ENCODE measurements around the gene PTTG1.

The PTTG1 gene

GRCh38 chr5:160470437-160471361 lies 49.0 kb downstream of the PTTG1 start:
- Histone ChIP-seq H3K4me2 (ENCODE audit: insufficient read depth, low read length, poor library complexity, severe bottlenecking) (no peak overlapping the region), H2AK5ac (ENCODE audit: low read depth, low read length) (no peak overlapping the region), H3K79me1 (ENCODE audit: low read depth, low read length) (no peaks in the 10 kb centered on the region), H3K14ac (ENCODE audit: low read length) (no peak overlapping the region), H3K4me1 (ENCODE audit: control insufficient read depth in 2 of 2, insufficient read depth in 1 of 2, low read depth in 1 of 2, low read length in 2 of 2) (no peaks in the 10 kb centered on the region), H2BK120ac (ENCODE audit: low read depth, low read length) (no peak overlapping the region), H4K91ac (ENCODE audit: low read depth, low read length, poor library complexity) (no peak overlapping the region), H3K18ac (ENCODE audit: low read length) (no peak overlapping the region), H3K36me3 (replicated peaks in 1 of 2; ENCODE audit: control insufficient read depth in 2 of 2, insufficient read depth in 2 of 2, low read length in 2 of 2) (no peaks in the 10 kb centered on the region), H2BK5ac (ENCODE audit: low read length) (no peak overlapping the region), H2BK15ac (ENCODE audit: low read length) (no peak overlapping the region), H3K9me3 (replicated peaks in 1 of 2; ENCODE audit: control insufficient read depth in 2 of 2, insufficient read depth in 1 of 2, low read depth in 1 of 2, low read length in 2 of 2) (no peaks in the 10 kb centered on the region), H2BK12ac (ENCODE audit: low read length) (no peak overlapping the region), H2AFZ (ENCODE audit: low read length) (no peak overlapping the region), H3K27ac (replicated peaks; ENCODE audit: low read length) (no peak overlapping the region), H3K4me3 (ENCODE audit: low read length in 2 of 2) (no peak overlapping the region), H3K9ac (ENCODE audit: low read depth, low read length, poor library complexity) (no peak overlapping the region), H3K27me3 (ENCODE audit: control insufficient read depth in 3 of 3, insufficient read depth in 3 of 3, low read depth in 1 of 3, low read length in 3 of 3) (peaks cover 0 to 2% (median 0%) of the 10 kb centered on the region in 3 experiments), H3K23ac (ENCODE audit: low read depth, low read length, poor library complexity) (no peak overlapping the region), H4K8ac (ENCODE audit: low read depth, low read length) (no peak overlapping the region), H3K4ac (ENCODE audit: low read length) (no peak overlapping the region)
- no peak for DNase-seq (ENCODE audit: low spot score)
- no CpG with 5 or more reads among the region's 7 CpGs for WGBS, 2 donors (ENCODE audit: extremely low coverage in 2 of 2, insufficient read length in 2 of 2, insufficient replicate concordance in 1 of 2)

GRCh38 chr5:160471761-160472160 lies 50.1 kb downstream of the PTTG1 start:
- H2BK12ac ChIP-seq (ENCODE audit: low read length) = no peak overlapping the region
- no peak overlapping the region for H2AK5ac ChIP-seq (ENCODE audit: low read depth, low read length)
- no peak overlapping the region for H3K9ac ChIP-seq (ENCODE audit: low read depth, low read length, poor library complexity)
- no peak overlapping the region for H3K23ac ChIP-seq (ENCODE audit: low read depth, low read length, poor library complexity)
- no peak overlapping the region for H2BK5ac ChIP-seq (ENCODE audit: low read length)
- H3K18ac ChIP-seq (ENCODE audit: low read length) = no peak overlapping the region
- no peak overlapping the region for H3K14ac ChIP-seq (ENCODE audit: low read length)
- no CpG with 5 or more reads among the region's 2 CpGs for WGBS, 2 donors (ENCODE audit: extremely low coverage in 2 of 2, insufficient read length in 2 of 2, insufficient replicate concordance in 1 of 2)
- H2BK15ac ChIP-seq (ENCODE audit: low read length) = no peak overlapping the region
- H3K27ac ChIP-seq (replicated peaks; ENCODE audit: low read length) = no peak overlapping the region
- no peak overlapping the region for H3K4me3 ChIP-seq (ENCODE audit: low read length in 2 of 2)
- no peaks in the 10 kb centered on the region for H3K9me3 ChIP-seq (replicated peaks in 1 of 2; ENCODE audit: control insufficient read depth in 2 of 2, insufficient read depth in 1 of 2, low read depth in 1 of 2, low read length in 2 of 2)
- no peak overlapping the region for H4K91ac ChIP-seq (ENCODE audit: low read depth, low read length, poor library complexity)
- H3K36me3 ChIP-seq (replicated peaks in 1 of 2; ENCODE audit: control insufficient read depth in 2 of 2, insufficient read depth in 2 of 2, low read length in 2 of 2) = no peaks in the 10 kb centered on the region
- no peak for DNase-seq (ENCODE audit: low spot score)
- H3K4ac ChIP-seq (ENCODE audit: low read length) = no peak overlapping the region
- no peak overlapping the region for H2AFZ ChIP-seq (ENCODE audit: low read length)
- peaks cover 0 to 5% (median 0%) of the 10 kb centered on the region in 3 experiments for H3K27me3 ChIP-seq (ENCODE audit: control insufficient read depth in 3 of 3, insufficient read depth in 3 of 3, low read depth in 1 of 3, low read length in 3 of 3)
- no peaks in the 10 kb centered on the region for H3K79me1 ChIP-seq (ENCODE audit: low read depth, low read length)
- no peak overlapping the region for H4K8ac ChIP-seq (ENCODE audit: low read depth, low read length)
- H3K4me2 ChIP-seq (ENCODE audit: insufficient read depth, low read length, poor library complexity, severe bottlenecking) = no peak overlapping the region
- H2BK120ac ChIP-seq (ENCODE audit: low read depth, low read length) = no peak overlapping the region
- H3K4me1 ChIP-seq (ENCODE audit: control insufficient read depth in 2 of 2, insufficient read depth in 1 of 2, low read depth in 1 of 2, low read length in 2 of 2) = no peaks in the 10 kb centered on the region

GRCh38 chr5:160472482-160472881 lies 50.8 kb downstream of the PTTG1 start:
- no peaks in the 10 kb centered on the region for H3K4me1 ChIP-seq (ENCODE audit: control insufficient read depth in 2 of 2, insufficient read depth in 1 of 2, low read depth in 1 of 2, low read length in 2 of 2)
- no peak for DNase-seq (ENCODE audit: low spot score)
- H2BK120ac ChIP-seq (ENCODE audit: low read depth, low read length) = no peak overlapping the region
- H3K4ac ChIP-seq (ENCODE audit: low read length) = no peak overlapping the region
- H4K8ac ChIP-seq (ENCODE audit: low read depth, low read length) = no peak overlapping the region
- H3K4me2 ChIP-seq (ENCODE audit: insufficient read depth, low read length, poor library complexity, severe bottlenecking) = no peak overlapping the region
- H3K23ac ChIP-seq (ENCODE audit: low read depth, low read length, poor library complexity) = no peak overlapping the region
- H3K27me3 ChIP-seq (ENCODE audit: control insufficient read depth in 3 of 3, insufficient read depth in 3 of 3, low read depth in 1 of 3, low read length in 3 of 3) = peaks cover 0 to 8% (median 0%) of the 10 kb centered on the region in 3 experiments
- H3K4me3 ChIP-seq (ENCODE audit: low read length in 2 of 2) = no peak overlapping the region
- WGBS, 2 donors (ENCODE audit: extremely low coverage in 2 of 2, insufficient read length in 2 of 2, insufficient replicate concordance in 1 of 2) = no CpG with 5 or more reads among the region's 4 CpGs
- H3K27ac ChIP-seq (replicated peaks; ENCODE audit: low read length) = no peak overlapping the region
- no peak overlapping the region for H2BK15ac ChIP-seq (ENCODE audit: low read length)
- no peak overlapping the region for H2AFZ ChIP-seq (ENCODE audit: low read length)
- H3K79me1 ChIP-seq (ENCODE audit: low read depth, low read length) = no peaks in the 10 kb centered on the region
- H3K9ac ChIP-seq (ENCODE audit: low read depth, low read length, poor library complexity) = no peak overlapping the region
- no peak overlapping the region for H3K18ac ChIP-seq (ENCODE audit: low read length)
- no peaks in the 10 kb centered on the region for H3K36me3 ChIP-seq (replicated peaks in 1 of 2; ENCODE audit: control insufficient read depth in 2 of 2, insufficient read depth in 2 of 2, low read length in 2 of 2)
- no peak overlapping the region for H2BK5ac ChIP-seq (ENCODE audit: low read length)
- no peak overlapping the region for H4K91ac ChIP-seq (ENCODE audit: low read depth, low read length, poor library complexity)
- no peak overlapping the region for H3K14ac ChIP-seq (ENCODE audit: low read length)
- H2AK5ac ChIP-seq (ENCODE audit: low read depth, low read length) = no peak overlapping the region
- no peaks in the 10 kb centered on the region for H3K9me3 ChIP-seq (replicated peaks in 1 of 2; ENCODE audit: control insufficient read depth in 2 of 2, insufficient read depth in 1 of 2, low read depth in 1 of 2, low read length in 2 of 2)
- no peak overlapping the region for H2BK12ac ChIP-seq (ENCODE audit: low read length)

GRCh38 chr5:160473681-160474080 lies 52.0 kb downstream of the PTTG1 start:
- no peak overlapping the region for H3K18ac ChIP-seq (ENCODE audit: low read length)
- no CpG with 5 or more reads among the region's 6 CpGs for WGBS, 2 donors (ENCODE audit: extremely low coverage in 2 of 2, insufficient read length in 2 of 2, insufficient replicate concordance in 1 of 2)
- no peaks in the 10 kb centered on the region for H3K36me3 ChIP-seq (replicated peaks in 1 of 2; ENCODE audit: control insufficient read depth in 2 of 2, insufficient read depth in 2 of 2, low read length in 2 of 2)
- H2BK15ac ChIP-seq (ENCODE audit: low read length) = no peak overlapping the region
- H2BK12ac ChIP-seq (ENCODE audit: low read length) = no peak overlapping the region
- no peak overlapping the region for H4K91ac ChIP-seq (ENCODE audit: low read depth, low read length, poor library complexity)
- H2BK120ac ChIP-seq (ENCODE audit: low read depth, low read length) = no peak overlapping the region
- H3K27me3 ChIP-seq (ENCODE audit: control insufficient read depth in 3 of 3, insufficient read depth in 3 of 3, low read depth in 1 of 3, low read length in 3 of 3) = peaks cover 0 to 8% (median 0%) of the 10 kb centered on the region in 3 experiments
- H3K23ac ChIP-seq (ENCODE audit: low read depth, low read length, poor library complexity) = no peak overlapping the region
- no peak overlapping the region for H2AFZ ChIP-seq (ENCODE audit: low read length)
- H3K9ac ChIP-seq (ENCODE audit: low read depth, low read length, poor library complexity) = no peak overlapping the region
- no peaks in the 10 kb centered on the region for H3K79me1 ChIP-seq (ENCODE audit: low read depth, low read length)
- H3K4ac ChIP-seq (ENCODE audit: low read length) = no peak overlapping the region
- no peaks in the 10 kb centered on the region for H3K4me1 ChIP-seq (ENCODE audit: control insufficient read depth in 2 of 2, insufficient read depth in 1 of 2, low read depth in 1 of 2, low read length in 2 of 2)
- no peak overlapping the region for H3K14ac ChIP-seq (ENCODE audit: low read length)
- no peaks in the 10 kb centered on the region for H3K9me3 ChIP-seq (replicated peaks in 1 of 2; ENCODE audit: control insufficient read depth in 2 of 2, insufficient read depth in 1 of 2, low read depth in 1 of 2, low read length in 2 of 2)
- no peak overlapping the region for H2AK5ac ChIP-seq (ENCODE audit: low read depth, low read length)
- no peak overlapping the region for H4K8ac ChIP-seq (ENCODE audit: low read depth, low read length)
- H2BK5ac ChIP-seq (ENCODE audit: low read length) = no peak overlapping the region
- H3K27ac ChIP-seq (replicated peaks; ENCODE audit: low read length) = no peak overlapping the region
- H3K4me2 ChIP-seq (ENCODE audit: insufficient read depth, low read length, poor library complexity, severe bottlenecking) = no peak overlapping the region
- H3K4me3 ChIP-seq (ENCODE audit: low read length in 2 of 2) = no peak overlapping the region
- DNase-seq (ENCODE audit: low spot score) = no peak
